GM21717 (cell line): ENCODE results near the gene OR4K5.
"Not testable (repeated sequence)": the region's sequence is repeated elsewhere in the genome, so short reads cannot be mapped to it uniquely, and the experiment has no call there.

Source experiments
- ATAC-seq: cut with Tn5 transposase; IDR thresholded peaks from one replicate; pipeline ENCODE4 v1.9.1; 2021; ENCODE audit warnings: mild to moderate bottlenecking, moderate library complexity; ENCODE audit not compliant: unreplicated experiment

The OR4K5 gene

GRCh38 chr14:19920021-19920657, at the start of gene OR4K5:
OR4K5 (plus strand) TSS chr14:19920607; CDS start chr14:19920607, 0 bp downstream.
- no peak for ATAC-seq

- ATAC-seq: no peak
These were observed 47.2 kb upstream of the OR4K5 start for GRCh38 chr14:19873178-19873577.

- no peak for ATAC-seq
These were observed 45.6 kb upstream of the OR4K5 start, which contains the start of gene OR4K2 for GRCh38 chr14:19874842-19875241. OR4K2 (plus strand) TSS chr14:19875142; CDS start chr14:19876268, 1,126 bp downstream.

- ATAC-seq: no peak
These were observed 42.3 kb upstream of the OR4K5 start for GRCh38 chr14:19878029-19878642.

GRCh38 chr14:19895282-19895681, 25.1 kb upstream of the OR4K5 start:
- no peak for ATAC-seq

GRCh38 chr14:19900999-19901398, 19.4 kb upstream of the OR4K5 start:
- ATAC-seq: no peak

GRCh38 chr14:19902409-19902808, 18.0 kb upstream of the OR4K5 start:
- no peak for ATAC-seq

- ATAC-seq: no peak
These were observed 13.7 kb upstream of the OR4K5 start for GRCh38 chr14:19906665-19907064.

GRCh38 chr14:19911114-19911513, 9.3 kb upstream of the OR4K5 start:
- no peak for ATAC-seq

- no peak for ATAC-seq
These were observed 3.2 kb upstream of the OR4K5 start for GRCh38 chr14:19917243-19917642.

- ATAC-seq: no peak
These were observed 2.4 kb upstream of the OR4K5 start for GRCh38 chr14:19917955-19918518.

GRCh38 chr14:19918553-19919264, 1.7 kb upstream of the OR4K5 start:
- ATAC-seq: no peak

GRCh38 chr14:19930617-19931016, 10.2 kb downstream of the OR4K5 start, which contains the start of gene OR4K1:
OR4K1 (plus strand) TSS chr14:19930917; CDS start chr14:19935667, 4,750 bp downstream.
- no peak for ATAC-seq

GRCh38 chr14:19941668-19942067, 21.3 kb downstream of the OR4K5 start:
- ATAC-seq: no peak

- ATAC-seq: no peak
These were observed 27.1 kb downstream of the OR4K5 start for GRCh38 chr14:19947413-19948090.

- ATAC-seq: no peak
These were observed 28.8 kb downstream of the OR4K5 start for GRCh38 chr14:19949218-19949617.

GRCh38 chr14:19969735-19970134, 49.3 kb downstream of the OR4K5 start:
- ATAC-seq: not testable (repeated sequence)
